ENCODE data around the gene SRSF4. TPM values are rescaled to one million over a fixed set of nuclear protein-coding genes. Genes with fewer than 3 reads are reported as not detected.
"Not testable (repeated sequence)": the region's sequence is repeated elsewhere in the genome, so short reads cannot be mapped to it uniquely, and the experiment has no call there.

The SRSF4 gene
- total and polyA plus RNA-seq, 10 of the 15 experiments (the other 5 are each of a cell fraction or from before 2014, with no cell fraction given): 17.2 to 107 (median 78.6) TPM

- BruUV-seq (replicated peaks); H3K79me2 ChIP-seq (ENCODE audit: control insufficient read depth, insufficient read depth, low read length); H3K27me3 ChIP-seq (replicated peaks in 1 of 2; ENCODE audit: control insufficient read depth in 2 of 2, insufficient read depth in 2 of 2, low read length in 1 of 2); H3K27ac ChIP-seq (ENCODE audit: control insufficient read depth, insufficient read depth); ATAC-seq; POLR2A ChIA-PET; intact Hi-C loops (cut with micrococcal nuclease; ENCODE audit: unreplicated experiment); H3K4me3 ChIP-seq; H3K36me3 ChIP-seq (ENCODE audit: control insufficient read depth in 2 of 2, insufficient read depth in 2 of 2, low read length in 1 of 2); H2AFZ ChIP-seq (ENCODE audit: control insufficient read depth, low read depth, low read length); in situ Hi-C loops (cut with MboI); H3K9me3 ChIP-seq (replicated peaks; ENCODE audit: control insufficient read depth, insufficient read depth, low read length); H4K20me1 ChIP-seq (ENCODE audit: control insufficient read depth, insufficient read depth); H3K4me2 ChIP-seq (ENCODE audit: control insufficient read depth, insufficient read depth); H3K4me1 ChIP-seq (ENCODE audit: control insufficient read depth, insufficient read depth, low read length); H3K9ac ChIP-seq (ENCODE audit: control insufficient read depth, insufficient read depth, low read length); DNase-seq (ENCODE audit: low read depth, low spot score); FAIRE-seq: not testable (repeated sequence)
- ChIA-PET SMC1A (ENCODE audit: uncharacterized antibody, unreplicated experiment) (interaction anchor here (0.7 kb wide), 1 partner anchor 228 kb away, joined by 3 read pairs; no protein-coding TSS in a partner anchor), RAD21 (ENCODE audit: unreplicated experiment) (interaction anchor here (0.6 to 0.7 kb wide), 3 partner anchors 38 to 164 kb away, joined by 3 read pairs; partner anchors contain the start of gene SRSF4), CTCF (interaction anchor here (0.6 to 1.0 kb wide), 2 partner anchors 14 to 26 kb away, joined by 3 read pairs; no protein-coding TSS in a partner anchor)
- 84% methylated on average over 5 of the region's 6 CpGs for WGBS (ENCODE audit: insufficient coverage, insufficient replicate concordance, low lambda C conversion rate, missing lambda C conversion rate)
Observed at GRCh38 chr1:29108041-29108440, 73.7 kb downstream of the SRSF4 start.

GRCh38 chr1:29105822-29106221, 75.9 kb downstream of the SRSF4 start:
- Histone ChIP-seq H3K79me2 (ENCODE audit: control insufficient read depth, insufficient read depth, low read length) (no peaks in the 10 kb centered on the region), H3K9me3 (replicated peaks; ENCODE audit: control insufficient read depth, insufficient read depth, low read length) (no peaks in the 10 kb centered on the region), H3K27me3 (replicated peaks in 1 of 2; ENCODE audit: control insufficient read depth in 2 of 2, insufficient read depth in 2 of 2, low read length in 1 of 2) (no peaks in the 10 kb centered on the region), H3K4me2 (ENCODE audit: control insufficient read depth, insufficient read depth) (no peak overlapping the region), H3K9ac (ENCODE audit: control insufficient read depth, insufficient read depth, low read length) (no peak overlapping the region), H2AFZ (ENCODE audit: control insufficient read depth, low read depth, low read length) (no peak overlapping the region), H4K20me1 (ENCODE audit: control insufficient read depth, insufficient read depth) (no peaks in the 10 kb centered on the region), H3K4me3 (no peak overlapping the region), H3K4me1 (ENCODE audit: control insufficient read depth, insufficient read depth, low read length) (no peaks in the 10 kb centered on the region), H3K36me3 (ENCODE audit: control insufficient read depth in 2 of 2, insufficient read depth in 2 of 2, low read length in 1 of 2) (peaks cover 0 to 1% of the 10 kb centered on the region in 2 experiments; a peak in 2 of 4 replicates), H3K27ac (ENCODE audit: control insufficient read depth, insufficient read depth) (no peak overlapping the region)
- FAIRE-seq (no peak), ATAC-seq (no peak), DNase-seq (ENCODE audit: low read depth, low spot score) (no peak)
- ChIA-PET SMC1A (ENCODE audit: uncharacterized antibody, unreplicated experiment) (no interaction called here), RAD21 (ENCODE audit: unreplicated experiment) (no interaction called here), CTCF (no interaction called here), POLR2A (no interaction called here)
- 83% methylated on average over 6 of the region's 6 CpGs for WGBS (ENCODE audit: insufficient coverage, insufficient replicate concordance, low lambda C conversion rate, missing lambda C conversion rate)
- in situ Hi-C loops (cut with MboI): no loop called here
- no TSS peak for BruUV-seq (replicated peaks)
- intact Hi-C loops (cut with micrococcal nuclease; ENCODE audit: unreplicated experiment): no loop called here
- TF ChIP-seq NR2F1 (conservative IDR thresholded peaks at IDR 0.05) (no peak), CBX5 (IDR thresholded peaks at IDR 0.05; ENCODE audit: low read depth) (no peak), NFYB (IDR thresholded peaks at IDR 0.05; ENCODE audit: insufficient read depth, low read depth, low read length) (no peak), ZNF687 (IDR thresholded peaks at IDR 0.05) (no peak), DPF2 (IDR thresholded peaks at IDR 0.05) (no peak), POLR2AphosphoS5 (IDR thresholded peaks at IDR 0.05; ENCODE audit: low read length) (no peak), SP1 (IDR thresholded peaks at IDR 0.05; ENCODE audit: low read depth, low read length) (no peak), BHLHE40 (IDR thresholded peaks at IDR 0.05; ENCODE audit: borderline replicate concordance in 1 of 2, low read depth in 2 of 2, low read length in 1 of 2) (no peak)

Measured in GM12878 (cell line).